ENCODE results near the gene GET4. TPM values are rescaled to one million over a fixed set of nuclear protein-coding genes. Genes with fewer than 3 reads are reported as not detected.

Gene GET4
- total RNA-seq, 4 donors from 2014 or later, result 24.6 to 40.8 (median 30.0) TPM

- Histone ChIP-seq H3K4me3 (no peak overlapping the region), H3K4me1 (peaks cover 0 to 12% of the 10 kb centered on the region in 2 donors), H3K36me3 (peaks cover 0 to 86% of the 10 kb centered on the region in 2 donors), H3K27me3 (no peaks in the 10 kb centered on the region), H3K27ac (no peak overlapping the region), H3K9me3 (no peaks in the 10 kb centered on the region)
- TF ChIP-seq CTCF (IDR thresholded peaks at IDR 0.05 in 4 of 5, conservative IDR thresholded peaks at IDR 0.05 in 1 of 5) (no peak), POLR2A (IDR thresholded peaks at IDR 0.05) (no peak)
- ATAC-seq, result no peak
- in situ Hi-C loops (cut with MboI; ENCODE audit: low sequenced_read_pairs in 4 of 4), result loop anchor here in 1 of 4 donors (10.0 kb wide), 1 partner anchor 75 kb away; no protein-coding TSS in a partner anchor
- no peak for DNase-seq
- intact Hi-C loops (cut with DNase I; ENCODE audit: low total_unique reads), result no loop called here
Observed at GRCh38 chr7:859359-860030, 16.9 kb upstream of the GET4 start.

- no peak for DNase-seq
- H3K36me3 ChIP-seq, result peaks cover 0 to 86% of the 10 kb centered on the region in 2 donors
- H3K27me3 ChIP-seq, result no peaks in the 10 kb centered on the region
- no peak overlapping the region for H3K27ac ChIP-seq
- TF ChIP-seq POLR2A (IDR thresholded peaks at IDR 0.05) (no peak), CTCF (IDR thresholded peaks at IDR 0.05 in 4 of 5, conservative IDR thresholded peaks at IDR 0.05 in 1 of 5) (no peak)
- H3K4me1 ChIP-seq, result peaks cover 0 to 12% of the 10 kb centered on the region in 2 donors
- no peak for ATAC-seq
- H3K9me3 ChIP-seq, result no peaks in the 10 kb centered on the region
- intact Hi-C loops (cut with DNase I; ENCODE audit: low total_unique reads) (no loop called here), in situ Hi-C loops (cut with MboI; ENCODE audit: low sequenced_read_pairs in 4 of 4) (loop anchor here in 1 of 4 donors (10.0 kb wide), 1 partner anchor 75 kb away; no protein-coding TSS in a partner anchor)
- no peak overlapping the region for H3K4me3 ChIP-seq
Observed at GRCh38 chr7:860149-860548, 16.2 kb upstream of the GET4 start.

GRCh38 chr7:861222-861621, 15.1 kb upstream of the GET4 start:
- DNase-seq, result no peak
- no peaks in the 10 kb centered on the region for H3K9me3 ChIP-seq
- H3K36me3 ChIP-seq, result peaks cover 0 to 85% of the 10 kb centered on the region in 2 donors
- ATAC-seq, result no peak
- H3K4me1 ChIP-seq, result peaks cover 0 to 12% of the 10 kb centered on the region in 2 donors
- H3K4me3 ChIP-seq, result no peak overlapping the region
- H3K27me3 ChIP-seq, result no peaks in the 10 kb centered on the region
- no peak overlapping the region for H3K27ac ChIP-seq
- no peak for TF ChIP-seq CTCF (IDR thresholded peaks at IDR 0.05 in 4 of 5, conservative IDR thresholded peaks at IDR 0.05 in 1 of 5)
- TF ChIP-seq POLR2A (IDR thresholded peaks at IDR 0.05), result no peak
- in situ Hi-C loops (cut with MboI; ENCODE audit: low sequenced_read_pairs in 4 of 4) (loop anchor here in 1 of 4 donors (10.0 kb wide), 1 partner anchor 76 kb away; no protein-coding TSS in a partner anchor), intact Hi-C loops (cut with DNase I; ENCODE audit: low total_unique reads) (no loop called here)

- Histone ChIP-seq H3K27me3 (no peaks in the 10 kb centered on the region), H3K27ac (no peak overlapping the region), H3K9me3 (no peaks in the 10 kb centered on the region), H3K4me3 (no peak overlapping the region), H3K36me3 (peaks cover 0 to 81% of the 10 kb centered on the region in 2 donors), H3K4me1 (peaks cover 2 to 11% of the 10 kb centered on the region in 2 donors)
- DNase-seq (no peak), ATAC-seq (no peak)
- in situ Hi-C loops (cut with MboI; ENCODE audit: low sequenced_read_pairs in 4 of 4), result loop anchor here in 1 of 4 donors (10.0 kb wide), 1 partner anchor 77 kb away; no protein-coding TSS in a partner anchor
- no peak for TF ChIP-seq POLR2A (IDR thresholded peaks at IDR 0.05)
- TF ChIP-seq CTCF (IDR thresholded peaks at IDR 0.05 in 4 of 5, conservative IDR thresholded peaks at IDR 0.05 in 1 of 5), result no peak
- intact Hi-C loops (cut with DNase I; ENCODE audit: low total_unique reads), result no loop called here
Observed at GRCh38 chr7:862157-862556, 14.2 kb upstream of the GET4 start.
